Kasumi-1 (cell line): ENCODE results near the gene WNT7B.
"Not testable (repeated sequence)": the region's sequence is repeated elsewhere in the genome, so short reads cannot be mapped to it uniquely, and the experiment has no call there.

Experiments used
- DNase-seq, 2 experiments: peaks; one replicate each; lab custom pipeline; 2025; lab: John Stamatoyannopoulos, UW

The WNT7B gene

DNA sequence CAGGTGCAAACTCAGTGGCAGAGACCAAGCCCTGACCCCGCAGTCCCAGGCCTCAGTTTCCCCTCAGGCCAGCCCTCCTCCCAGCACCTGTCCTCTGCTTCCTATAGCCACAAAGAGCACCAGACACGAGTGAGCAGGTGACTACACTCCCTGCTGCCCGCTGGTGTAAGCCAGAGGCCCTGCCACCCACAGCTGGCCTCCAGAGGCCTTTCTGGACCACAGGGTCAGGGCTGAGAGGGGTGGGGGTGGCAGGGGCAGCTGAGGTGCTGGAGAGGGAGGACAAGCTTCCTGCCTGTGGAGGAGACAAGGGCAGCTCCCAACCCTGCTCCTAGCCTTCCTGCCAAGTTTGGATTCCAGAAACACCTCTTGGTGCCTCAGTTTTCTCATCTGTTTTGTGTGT is 31.3 kb upstream of the WNT7B start:
- no peak for DNase-seq

GRCh38 chr22:46007848-46008261 is 30.9 kb upstream of the WNT7B start:
- DNase-seq: no peak

DNA sequence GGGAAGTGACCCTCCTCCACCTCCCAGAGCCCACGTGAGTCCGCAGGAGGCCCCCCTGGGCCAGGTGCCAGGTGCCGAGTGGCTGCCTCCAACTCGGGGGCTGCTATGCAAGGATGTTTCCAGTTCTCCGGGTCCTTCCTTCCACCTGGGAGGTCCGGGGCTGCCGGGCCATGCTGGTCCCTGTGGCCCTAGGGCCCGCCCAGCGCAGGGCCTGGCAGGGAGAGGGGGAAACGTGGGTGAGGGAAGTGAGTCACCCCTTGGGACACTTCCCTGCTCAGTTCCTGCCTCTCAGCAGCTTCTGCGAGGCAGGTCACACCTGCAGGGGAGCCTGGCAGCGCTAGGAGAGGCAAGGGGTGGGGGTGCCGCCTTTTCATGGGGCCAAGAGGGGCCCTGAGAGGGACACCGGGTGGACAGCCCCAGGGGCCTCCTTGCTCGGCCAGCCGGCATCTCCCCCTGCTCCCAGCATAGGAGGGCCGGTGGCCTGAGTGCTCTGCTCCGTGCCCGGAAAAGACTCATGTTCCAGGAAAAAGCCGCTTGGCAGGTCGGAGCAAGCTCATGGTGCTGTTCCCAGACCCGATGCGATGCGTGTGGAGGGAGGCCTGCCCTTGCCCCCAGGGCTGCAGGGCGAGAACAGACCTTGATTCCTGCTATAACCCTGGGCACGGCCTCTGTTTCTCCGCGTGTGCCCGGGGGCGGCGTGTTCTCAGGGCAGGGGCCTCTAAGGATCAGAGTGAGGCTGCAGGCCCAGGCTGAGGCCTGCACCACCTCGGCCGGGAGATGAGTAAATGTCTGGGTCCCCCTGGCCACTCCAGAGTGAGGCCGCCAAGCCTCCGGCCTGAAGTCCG is 30.3 kb upstream of the WNT7B start:
- DNase-seq: peak; percentile 63 to 72

DNA sequence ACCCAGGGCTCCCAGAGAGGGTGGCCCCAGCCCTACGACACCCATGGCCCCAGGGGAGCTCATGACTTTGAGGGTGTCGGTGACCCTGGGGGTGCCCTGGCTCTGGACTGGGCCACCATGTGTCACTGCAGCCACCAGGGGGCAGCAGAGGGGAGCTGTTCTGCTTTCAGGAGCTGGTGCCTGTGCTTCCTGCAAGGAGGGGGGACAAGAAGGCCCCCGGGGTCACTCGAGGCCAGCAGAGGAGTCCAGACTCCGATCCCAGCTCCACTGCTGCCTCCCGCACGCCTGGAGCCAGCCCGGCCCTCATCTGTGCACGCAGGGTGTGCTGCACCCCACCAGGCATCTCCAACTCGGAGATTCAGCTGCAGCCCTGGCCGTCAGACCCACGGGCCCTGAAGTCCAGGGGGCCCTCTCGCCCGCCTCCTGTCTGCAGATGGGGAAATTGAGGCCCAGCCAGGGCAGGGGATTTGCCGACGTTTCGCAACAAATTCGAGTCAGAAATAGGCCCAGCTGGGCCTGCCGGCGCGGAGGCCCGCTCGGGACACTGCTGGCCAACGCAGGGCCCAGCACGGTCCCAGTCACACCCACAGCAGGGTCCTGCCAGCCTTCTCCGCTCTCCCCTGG is 29.5 kb upstream of the WNT7B start:
- peak; percentile 64 to 72 for DNase-seq

DNA sequence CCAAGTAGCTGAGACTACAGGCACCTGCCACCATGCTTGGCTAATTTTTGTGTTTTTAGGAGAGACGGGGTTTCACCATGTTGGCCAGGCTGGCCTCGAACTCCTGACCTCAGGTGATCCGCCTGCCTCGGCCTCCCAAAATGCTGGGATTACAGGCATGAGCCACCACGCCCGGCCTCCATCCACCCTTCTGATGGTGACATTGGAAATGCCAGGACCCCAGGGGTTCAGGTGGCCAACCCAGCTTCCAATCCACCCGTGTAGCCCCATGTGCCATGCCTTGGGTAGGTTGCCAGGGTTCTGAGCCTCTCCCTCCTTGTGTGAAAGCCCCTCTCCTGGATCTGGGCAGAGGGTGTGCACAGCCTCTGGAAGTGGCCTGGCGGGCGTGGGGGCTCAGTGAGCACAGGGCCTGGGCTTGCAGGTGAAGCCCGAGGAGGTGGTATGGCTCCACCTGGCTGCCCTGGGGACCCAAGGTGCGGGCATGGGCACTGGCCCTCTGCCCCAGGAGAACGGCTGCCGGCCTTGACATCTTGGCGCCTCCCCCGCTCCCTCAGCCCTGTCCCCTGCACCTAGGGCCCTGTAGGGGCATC is 28.2 kb upstream of the WNT7B start:
- not testable (repeated sequence) for DNase-seq

GRCh38 chr22:46004105-46004866 is 27.3 kb upstream of the WNT7B start:
- peak in 1 of 2 experiments; percentile 6 for DNase-seq

DNA sequence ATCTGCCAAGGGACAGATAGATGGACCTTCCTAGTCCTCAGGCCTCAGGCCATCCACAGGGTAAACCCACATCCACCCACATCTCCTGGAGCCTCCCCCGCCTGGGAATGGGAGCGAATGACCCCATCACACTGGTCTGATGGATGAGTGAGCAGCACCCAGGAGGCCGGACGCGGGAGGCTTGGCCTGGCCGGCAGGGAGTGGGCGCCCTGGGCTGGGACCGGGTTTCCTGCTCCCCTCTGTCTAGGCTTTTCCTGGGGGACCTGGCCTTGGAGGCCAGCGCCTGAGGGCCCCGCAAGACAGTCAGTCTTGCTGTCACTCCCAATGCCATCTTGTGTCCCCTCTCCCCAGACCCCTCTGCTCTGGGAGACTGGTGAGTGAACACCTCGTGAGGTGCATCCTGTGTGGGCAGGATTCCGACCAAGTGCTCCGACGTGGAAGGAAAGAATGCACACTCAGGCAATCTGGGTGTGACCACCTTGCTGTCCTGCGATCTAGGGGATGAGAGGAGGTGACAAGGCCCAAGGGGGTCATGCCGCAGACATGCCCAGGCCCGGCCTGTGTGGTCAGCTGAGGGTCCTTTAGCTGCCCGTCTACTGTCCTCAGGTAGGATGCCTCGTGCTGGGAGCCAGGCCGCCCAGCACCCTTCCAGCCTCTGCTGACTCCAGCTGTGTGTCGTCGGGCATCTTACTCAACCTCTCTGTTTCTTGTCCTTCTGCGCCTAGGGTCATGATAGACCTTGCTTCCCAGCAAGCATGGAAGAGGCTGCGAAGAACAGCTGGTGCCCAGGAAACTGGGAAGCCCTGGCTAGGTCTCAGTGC is 26.5 kb upstream of the WNT7B start:
- no peak for DNase-seq

GRCh38 chr22:46002757-46003270 is 25.9 kb upstream of the WNT7B start:
- DNase-seq: no peak

GRCh38 chr22:46001426-46002106 is 24.6 kb upstream of the WNT7B start:
- DNase-seq: no peak

GRCh38 chr22:46001046-46001425 is 24.1 kb upstream of the WNT7B start:
- DNase-seq: no peak

DNA sequence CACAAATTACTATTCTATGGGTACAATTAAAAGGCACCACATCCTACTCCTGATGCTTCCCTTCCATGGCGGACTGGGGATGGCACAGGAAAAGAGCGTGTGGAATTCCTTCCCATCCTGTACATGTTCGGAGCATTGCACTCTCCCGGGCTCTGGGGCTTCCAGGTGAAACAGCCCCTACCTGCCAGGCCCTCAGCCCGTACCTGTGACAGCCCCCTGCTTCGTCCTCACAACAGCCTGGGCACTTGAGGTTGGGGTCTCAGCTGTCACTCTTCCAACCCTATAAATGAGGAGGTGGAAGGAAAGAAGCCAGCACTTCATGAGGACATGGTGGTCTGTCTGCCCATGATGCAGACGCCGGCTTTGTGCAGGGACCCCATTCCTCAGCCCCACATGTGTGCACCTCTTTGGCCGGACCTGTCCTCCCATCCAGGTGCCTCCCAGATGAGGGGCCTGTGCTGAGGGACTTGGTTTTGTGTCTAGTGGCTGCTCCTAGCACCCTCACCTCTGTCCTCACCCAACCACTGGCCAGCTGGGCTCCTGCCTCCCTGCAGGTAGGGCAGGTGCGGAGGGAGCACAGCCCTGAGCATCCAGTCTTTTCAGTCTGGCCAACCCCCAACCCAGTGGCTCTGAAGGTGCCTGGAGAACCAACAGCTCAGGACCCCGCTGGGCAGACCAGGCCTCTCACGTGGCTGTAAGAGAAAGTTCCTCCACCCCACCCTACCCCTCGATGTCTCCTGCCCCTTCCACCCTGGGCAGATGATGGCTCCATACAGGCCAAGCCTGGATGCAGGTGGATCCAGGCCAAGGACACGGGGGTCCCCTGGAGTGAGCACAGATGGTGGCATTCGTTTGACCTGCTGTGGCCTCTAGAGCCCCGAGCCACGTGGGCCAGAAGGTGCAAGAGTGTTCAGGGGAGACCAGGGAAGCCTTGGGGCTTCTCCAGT is 23.4 kb upstream of the WNT7B start:
- no peak for DNase-seq

GRCh38 chr22:45999379-45999971 is 22.5 kb upstream of the WNT7B start:
- no peak for DNase-seq

DNA sequence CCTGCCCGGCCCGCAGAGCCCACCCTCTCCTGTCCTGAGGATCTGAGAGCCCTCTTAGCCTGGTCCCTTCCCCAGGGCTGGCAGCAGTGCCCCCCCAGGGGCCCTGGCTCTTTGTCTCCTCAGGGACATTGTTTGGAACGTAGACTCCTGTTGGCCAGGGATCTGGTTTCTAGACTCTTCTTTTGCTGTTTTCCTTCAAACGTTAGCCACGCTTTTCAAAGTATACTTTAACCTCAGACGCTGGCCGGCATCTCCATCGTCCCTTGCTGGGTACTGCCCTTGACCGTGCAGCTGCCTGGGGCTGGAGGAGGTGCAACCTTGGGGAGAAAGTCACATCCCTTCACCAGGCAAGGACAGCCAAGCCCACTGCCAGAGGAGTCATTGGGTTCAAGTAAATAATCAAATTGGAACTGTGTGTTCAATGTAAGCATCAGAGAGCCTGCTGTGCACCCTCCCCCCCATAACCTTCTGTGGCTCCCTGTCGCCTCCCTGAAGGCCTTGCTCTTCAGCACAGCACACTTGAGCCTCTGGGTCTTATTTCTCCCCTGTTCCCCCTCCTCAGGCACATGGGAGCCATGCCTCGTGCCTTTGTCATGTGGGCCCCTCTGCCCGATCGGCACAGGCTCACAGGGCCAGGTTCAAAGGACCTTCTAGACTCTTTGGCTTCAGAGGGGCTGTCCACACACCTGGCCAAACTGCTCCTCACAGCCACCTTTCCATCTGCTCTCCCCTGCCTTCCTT is 21.8 kb upstream of the WNT7B start:
- DNase-seq: no peak

DNA sequence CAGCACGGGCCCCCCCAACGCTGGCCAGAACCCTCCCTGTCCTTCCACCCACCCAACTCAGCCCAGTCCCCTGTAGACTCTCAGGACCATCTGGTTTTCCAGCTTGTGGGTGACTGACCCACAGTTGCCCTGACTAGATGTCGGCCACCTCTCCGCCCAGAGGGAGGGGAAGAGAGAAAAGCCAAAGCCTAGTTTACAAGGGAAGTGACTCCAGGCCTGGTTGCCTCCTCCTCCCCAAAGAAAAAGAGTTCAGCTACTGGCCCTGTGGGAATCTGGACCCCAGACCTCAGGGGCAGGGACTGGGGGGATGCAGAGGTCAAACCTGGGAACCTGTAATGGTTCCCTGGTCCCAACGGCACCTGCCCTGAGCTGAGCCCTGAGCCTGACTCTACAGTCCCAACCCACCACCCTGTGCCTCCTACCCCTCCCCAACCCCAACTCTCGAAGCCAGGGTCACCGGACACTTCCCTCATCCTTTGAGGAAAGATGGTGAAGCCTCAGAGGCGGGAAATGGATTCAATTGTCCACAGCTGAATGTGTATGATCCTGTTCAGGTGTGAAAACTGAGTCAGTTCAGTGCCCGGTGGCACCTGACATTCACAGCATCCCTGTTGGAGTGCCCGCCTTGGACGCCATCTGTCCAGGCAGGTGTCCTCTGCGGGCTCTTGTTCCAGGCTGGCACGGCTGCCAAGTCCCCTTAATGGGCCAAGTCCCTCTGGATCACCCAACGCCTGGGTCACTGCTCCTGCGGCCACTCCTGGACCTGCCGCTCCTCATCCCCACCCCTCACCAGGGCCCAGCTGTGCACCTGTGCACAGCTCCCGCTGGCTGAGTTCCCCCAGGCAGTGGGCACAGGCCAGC is 21.0 kb upstream of the WNT7B start:
- DNase-seq: peak; percentile 65 to 71

DNA sequence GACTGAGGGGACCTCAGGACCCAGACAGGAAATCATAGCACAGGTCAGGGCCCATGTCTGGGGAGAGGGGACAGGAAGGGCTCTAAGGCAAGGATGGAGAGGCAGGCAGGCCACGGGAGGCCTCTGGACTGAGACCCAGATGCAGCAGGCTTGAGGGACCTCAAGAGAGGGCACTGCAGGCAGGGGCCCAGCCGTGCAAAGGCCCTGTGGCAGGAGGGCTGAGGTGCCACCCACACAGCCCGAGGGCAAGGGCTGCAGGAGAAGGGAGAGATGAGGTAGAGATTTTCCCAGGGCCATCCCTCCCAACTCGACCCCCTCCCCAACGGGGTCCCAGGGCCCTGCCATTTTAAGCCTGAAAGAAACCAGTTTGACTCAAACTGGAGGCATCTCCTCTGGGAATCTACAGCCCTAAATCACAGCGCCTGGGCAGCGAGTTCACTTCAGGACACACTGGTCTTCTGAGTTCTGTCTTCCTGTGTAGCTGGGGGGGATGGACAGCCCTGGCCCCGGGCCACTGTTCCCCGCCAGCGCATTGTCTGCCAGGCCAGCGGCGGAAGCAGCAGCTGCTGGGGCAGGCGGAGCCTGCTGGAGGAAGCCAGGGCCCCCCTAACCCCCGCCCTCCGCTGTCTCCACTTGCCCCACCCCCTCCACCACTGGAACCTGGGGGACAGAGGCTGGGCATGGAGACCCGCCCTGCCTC is 20.3 kb upstream of the WNT7B start:
- DNase-seq: peak; percentile 78 to 86

DNA sequence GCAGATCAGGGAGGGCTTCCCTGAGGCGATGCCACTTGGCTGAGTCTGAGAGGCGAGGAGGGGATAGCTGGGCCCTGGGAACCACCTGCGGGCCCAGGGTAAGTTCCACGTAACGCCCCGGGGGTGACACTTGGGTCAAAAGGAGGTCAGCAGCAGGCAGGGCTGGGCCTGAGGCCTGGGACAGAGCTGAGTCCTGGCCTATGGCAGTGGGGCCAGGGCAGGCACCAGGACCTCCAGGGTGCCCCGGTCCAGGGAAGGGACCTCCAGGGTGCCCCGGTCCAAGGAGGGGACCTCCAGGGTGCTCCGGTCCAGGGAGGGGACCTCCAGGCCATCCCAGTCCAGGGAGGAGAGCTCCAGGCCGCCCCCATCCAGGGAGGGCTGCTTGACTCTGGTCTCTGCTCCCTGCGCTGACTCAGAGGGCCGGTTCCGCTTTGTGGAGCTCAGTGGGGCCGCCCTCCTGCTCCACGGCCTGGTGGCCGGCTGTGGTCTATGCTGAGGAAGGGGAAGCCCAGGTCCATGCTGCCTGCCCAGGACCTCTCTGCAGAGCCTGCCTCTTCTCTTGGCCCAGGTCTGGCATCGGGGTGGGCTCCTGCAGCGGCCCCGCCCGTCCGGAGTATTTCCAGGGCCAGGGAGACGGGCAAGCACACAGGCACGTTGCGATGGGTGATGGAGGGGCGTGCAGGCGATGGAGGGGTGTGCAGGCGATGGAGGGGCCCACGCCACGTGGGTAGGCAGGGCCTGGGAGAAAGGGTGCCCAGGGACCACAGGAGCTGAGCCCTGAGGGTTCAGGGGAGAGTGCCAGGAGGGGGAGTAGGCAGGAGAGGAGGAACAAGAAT is 19.5 kb upstream of the WNT7B start:
- DNase-seq: peak; percentile 71 to 77
